Gastroesophageal sphincter (tissue), 4 donors: ENCODE data around the gene GUF1. TPM values are rescaled to one million over a fixed set of nuclear protein-coding genes. Genes with fewer than 3 reads are reported as not detected.

Experiments
- ATAC-seq: fragments of 150-250 bp; one replicate; pipeline ENCODE4 v1.9.1; 2016; ENCODE audit warnings: mild to moderate bottlenecking, moderate library complexity
- H3K27ac ChIP-seq, 4 donors: fragments of 200-600 bp; sonication (generic) in 3 of 4; 1 replicate in 3 of 4; 2 replicates in 1 of 4; pipeline ENCODE4 v1.5.1; 2016 to 2019
- H3K27me3 ChIP-seq: fragments of 200-600 bp; sonication (generic); one replicate; pipeline ENCODE4 v1.5.1; 2019
- H3K36me3 ChIP-seq, 2 donors: fragments of 200-600 bp; sonication (generic); one replicate each; pipeline ENCODE4 v1.5.1; 2019; ENCODE audit warnings: control low read depth in 1 of 2
- H3K4me1 ChIP-seq, 3 donors: fragments of 200-600 bp; sonication (generic); 1 replicate in 2 of 3; 2 replicates in 1 of 3; pipeline ENCODE4 v1.5.1; 2016 to 2019; ENCODE audit warnings: control low read depth in 2 of 3
- H3K4me3 ChIP-seq, 2 donors: fragments of 200-600 bp; sonication (generic); one replicate each; pipeline ENCODE4 v1.5.1; 2019; ENCODE audit warnings: mild to moderate bottlenecking in 1 of 2, moderate library complexity in 1 of 2
- H3K9me3 ChIP-seq, 3 donors: fragments of 200-600 bp; sonication (generic); one replicate each; pipeline ENCODE4 v1.5.1; 2017 to 2019; ENCODE audit warnings: control low read depth in 2 of 3
- CTCF ChIP-seq, 4 experiments: fragments of 200-600 bp in 2 of 4; fragments of 450-650 bp in 2 of 4; sonication (generic) in 1 of 4; IDR thresholded peaks; one replicate each; pipeline ENCODE4 v1.5.1; 2017 to 2019; ENCODE audit warnings: antibody characterized with exemption in 4 of 4, mild to moderate bottlenecking in 2 of 4, moderate library complexity in 2 of 4
- EP300 ChIP-seq: sonication (generic); formaldehyde crosslinking; IDR thresholded peaks from one replicate; pipeline ENCODE4 v1.6.1; 2017; ENCODE audit warnings: antibody characterized with exemption, mild to moderate bottlenecking
- POLR2A ChIP-seq, 2 donors: fragments of 450-650 bp; IDR thresholded peaks; one replicate each; pipeline ENCODE4 v1.6.1; 2017; ENCODE audit warnings: antibody characterized with exemption in 2 of 2, mild to moderate bottlenecking in 2 of 2, moderate library complexity in 1 of 2
- POLR2AphosphoS5 ChIP-seq: sonication (generic); formaldehyde crosslinking; IDR thresholded peaks from one replicate; pipeline ENCODE4 v1.6.1; 2017; ENCODE audit warnings: antibody characterized with exemption
- WGBS, 2 donors: methylation state at CpG; one replicate each; pipeline ENCODE4 v1.1.5; 2018; ENCODE audit warnings: low coverage in 1 of 2; 5-methylcytosine and 5-hydroxymethylcytosine counted together
- total RNA-seq, 4 donors: library from RNA; depleted of rRNA; stranded (reverse); fragments of >200 nt; gene quantifications; one replicate each; pipeline ENCODE4 v1.1.0, GENCODE V29; 2016

GUF1 gene
- total RNA-seq, 4 donors from 2014 or later: 14.5 to 19.6 (median 14.6) TPM

GRCh38 chr4:44662623-44663005 is 15.6 kb upstream of the GUF1 start:
- Histone ChIP-seq H3K4me1 (no peaks in the 10 kb centered on the region), H3K36me3 (no peaks in the 10 kb centered on the region), H3K4me3 (no peak overlapping the region), H3K9me3 (no peaks in the 10 kb centered on the region), H3K27me3 (no peaks in the 10 kb centered on the region), H3K27ac (no peak overlapping the region)
- TF ChIP-seq POLR2A (IDR thresholded peaks at IDR 0.05): no peak
- TF ChIP-seq EP300: no peak
- no peak for TF ChIP-seq CTCF (IDR thresholded peaks at IDR 0.05)
- WGBS, 2 donors: 41 to 45% methylated on average over 2 of the region's 2 CpGs
- ATAC-seq: no peak

GRCh38 chr4:44663539-44664263 is 14.5 kb upstream of the GUF1 start:
- no peaks in the 10 kb centered on the region for H3K27me3 ChIP-seq
- no peaks in the 10 kb centered on the region for H3K36me3 ChIP-seq
- TF ChIP-seq EP300 (no peak), POLR2A (IDR thresholded peaks at IDR 0.05) (no peak), CTCF (IDR thresholded peaks at IDR 0.05) (no peak), POLR2AphosphoS5 (no peak)
- ATAC-seq: no peak
- no peak overlapping the region for H3K27ac ChIP-seq
- H3K9me3 ChIP-seq: no peaks in the 10 kb centered on the region
- H3K4me1 ChIP-seq: no peaks in the 10 kb centered on the region
- H3K4me3 ChIP-seq: no peak overlapping the region
- WGBS, 2 donors: 70% methylated on average over 3 of the region's 20 CpGs; no CpG with 5 or more reads in 1 of the 2 donors

GRCh38 chr4:44668526-44668925 is 9.7 kb upstream of the GUF1 start:
- Histone ChIP-seq H3K9me3 (no peaks in the 10 kb centered on the region), H3K36me3 (no peaks in the 10 kb centered on the region), H3K4me3 (no peak overlapping the region), H3K27ac (no peak overlapping the region), H3K4me1 (no peaks in the 10 kb centered on the region), H3K27me3 (no peaks in the 10 kb centered on the region)
- ATAC-seq: no peak
- 47 to 56% methylated on average over 2 of the region's 2 CpGs for WGBS, 2 donors
- TF ChIP-seq POLR2AphosphoS5 (no peak), EP300 (no peak), CTCF (IDR thresholded peaks at IDR 0.05) (no peak), POLR2A (IDR thresholded peaks at IDR 0.05) (no peak)

- H3K27me3 ChIP-seq: no peaks in the 10 kb centered on the region
- no peak overlapping the region for H3K27ac ChIP-seq
- no peak for ATAC-seq
- TF ChIP-seq POLR2AphosphoS5: no peak
- TF ChIP-seq POLR2A (IDR thresholded peaks at IDR 0.05): no peak
- no peak for TF ChIP-seq EP300
- TF ChIP-seq CTCF (IDR thresholded peaks at IDR 0.05): no peak
- H3K4me3 ChIP-seq: no peak overlapping the region
- no peaks in the 10 kb centered on the region for H3K4me1 ChIP-seq
- no peaks in the 10 kb centered on the region for H3K9me3 ChIP-seq
- WGBS, 2 donors: 63 to 75% methylated on average over 3 to 4 of the region's 4 CpGs
- no peaks in the 10 kb centered on the region for H3K36me3 ChIP-seq
Observed at GRCh38 chr4:44670506-44671199, 7.6 kb upstream of the GUF1 start.

GRCh38 chr4:44671636-44672035 is 6.6 kb upstream of the GUF1 start:
- WGBS, 2 donors: 93 to 100% methylated on average over 2 to 3 of the region's 3 CpGs
- H3K27ac ChIP-seq: no peak overlapping the region
- no peak overlapping the region for H3K4me3 ChIP-seq
- no peaks in the 10 kb centered on the region for H3K9me3 ChIP-seq
- TF ChIP-seq EP300 (no peak), POLR2A (IDR thresholded peaks at IDR 0.05) (no peak), POLR2AphosphoS5 (no peak), CTCF (IDR thresholded peaks at IDR 0.05) (no peak)
- no peaks in the 10 kb centered on the region for H3K36me3 ChIP-seq
- ATAC-seq: no peak
- no peaks in the 10 kb centered on the region for H3K27me3 ChIP-seq
- H3K4me1 ChIP-seq: no peaks in the 10 kb centered on the region
